Measurements from ENCODE around the gene CST3. TPM values are rescaled to one million over a fixed set of nuclear protein-coding genes. Genes with fewer than 3 reads are reported as not detected.

The CST3 gene
- total and polyA plus RNA-seq, 3 donors from 2014 or later, result 1,703 to 4,272 (median 3,145) TPM

GRCh38 chr20:23655491-23656211 lies 17.9 kb upstream of the CST3 start:
- no peak for TF ChIP-seq POLR2A (IDR thresholded peaks at IDR 0.05)
- no peak for TF ChIP-seq CTCF (IDR thresholded peaks at IDR 0.05)
- Histone ChIP-seq H3K27me3 (no peaks in the 10 kb centered on the region), H3K9me3 (no peaks in the 10 kb centered on the region), H3K36me3 (ENCODE audit: low read depth, missing control alignments) (no peaks in the 10 kb centered on the region), H3K4me1 (peaks cover 25% of the 10 kb centered on the region), H3K4me3 (peak overlapping the region in 1 of 2 donors; percentile 43), H3K27ac (peak overlapping the region; percentile 32 to 79)
- DNase-seq, result peak; percentile 50
- WGBS, 2 donors, result 17 to 18% methylated on average over 14 to 23 of the region's 23 CpGs
- intact Hi-C loops (cut with DNase I; ENCODE audit: low total_unique reads), result no loop called here

- no peak for DNase-seq
Observed at GRCh38 chr20:23654717-23655116, 17.0 kb upstream of the CST3 start.

GRCh38 chr20:23654000-23654399 lies 16.2 kb upstream of the CST3 start:
- peak overlapping the region in 1 of 2 donors; percentile 79 for H3K27ac ChIP-seq
- no peak for TF ChIP-seq POLR2A (IDR thresholded peaks at IDR 0.05)
- no peak for TF ChIP-seq CTCF (IDR thresholded peaks at IDR 0.05)
- no peak overlapping the region for H3K4me3 ChIP-seq
- no peaks in the 10 kb centered on the region for H3K27me3 ChIP-seq
- DNase-seq, result no peak
- H3K9me3 ChIP-seq, result no peaks in the 10 kb centered on the region
- 52 to 61% methylated on average over 2 of the region's 2 CpGs for WGBS, 2 donors
- intact Hi-C loops (cut with DNase I; ENCODE audit: low total_unique reads), result no loop called here
- H3K36me3 ChIP-seq (ENCODE audit: low read depth, missing control alignments), result no peaks in the 10 kb centered on the region
- peaks cover 25% of the 10 kb centered on the region for H3K4me1 ChIP-seq

More at GRCh38 chr20:23654717-23655116, 17.0 kb upstream of the CST3 start:
- no peaks in the 10 kb centered on the region for H3K9me3 ChIP-seq
- TF ChIP-seq CTCF (IDR thresholded peaks at IDR 0.05) (no peak), POLR2A (IDR thresholded peaks at IDR 0.05) (no peak)
- H3K4me1 ChIP-seq, result peaks cover 25% of the 10 kb centered on the region
- intact Hi-C loops (cut with DNase I; ENCODE audit: low total_unique reads), result no loop called here
- no peaks in the 10 kb centered on the region for H3K27me3 ChIP-seq
- 62 to 64% methylated on average over 4 of the region's 4 CpGs for WGBS, 2 donors
- no peaks in the 10 kb centered on the region for H3K36me3 ChIP-seq (ENCODE audit: low read depth, missing control alignments)
- peak overlapping the region in 1 of 2 donors; percentile 79 for H3K27ac ChIP-seq
- no peak overlapping the region for H3K4me3 ChIP-seq

- Histone ChIP-seq H3K27ac (peak overlapping the region in 1 of 2 donors; percentile 19), H3K4me3 (no peak overlapping the region), H3K27me3 (no peaks in the 10 kb centered on the region), H3K36me3 (ENCODE audit: low read depth, missing control alignments) (no peaks in the 10 kb centered on the region), H3K4me1 (peaks cover 25% of the 10 kb centered on the region), H3K9me3 (no peaks in the 10 kb centered on the region)
- TF ChIP-seq POLR2A (IDR thresholded peaks at IDR 0.05) (no peak), CTCF (IDR thresholded peaks at IDR 0.05) (no peak)
- DNase-seq, result no peak
- WGBS, 2 donors, result 96 to 100% methylated on average over 3 of the region's 3 CpGs
- intact Hi-C loops (cut with DNase I; ENCODE audit: low total_unique reads), result no loop called here
Observed at GRCh38 chr20:23653400-23653938, 15.7 kb upstream of the CST3 start.
